NCI-H526 (cell line): ENCODE measurements around the gene VPS35.
A peak's percentile ranks its signal among the peaks of the same experiment; 100 is the strongest.
"Not testable (repeated sequence)": the region's sequence is repeated elsewhere in the genome, so short reads cannot be mapped to it uniquely, and the experiment has no call there.

Source experiments
- DNase-seq, 2 experiments: peaks; one replicate each; lab custom pipeline; 2025; lab: John Stamatoyannopoulos, UW

VPS35 gene

GRCh38 chr16:46658925-46659324, 30.1 kb downstream of the VPS35 start:
- DNase-seq, result no peak

GRCh38 chr16:46651305-46651704, 37.7 kb downstream of the VPS35 start:
- no peak for DNase-seq

GRCh38 chr16:46650254-46650623, 38.7 kb downstream of the VPS35 start:
- no peak for DNase-seq

- DNase-seq, result peak in 1 of 2 experiments; percentile 16
Measured at GRCh38 chr16:46649588-46650253, 39.3 kb downstream of the VPS35 start.

- DNase-seq, result no peak
Measured at GRCh38 chr16:46648656-46649055, 40.3 kb downstream of the VPS35 start.

GRCh38 chr16:46638947-46639925, 49.7 kb downstream of the VPS35 start:
- DNase-seq, result no peak

GRCh38 chr16:46632778-46633733, 55.9 kb downstream of the VPS35 start:
- peak in 1 of 2 experiments; percentile 43 for DNase-seq

- DNase-seq, result peak in 1 of 2 experiments; percentile 11
Measured at GRCh38 chr16:46629331-46630219, 59.4 kb downstream of the VPS35 start.

GRCh38 chr16:46627746-46628145, 61.2 kb downstream of the VPS35 start:
- DNase-seq, result no peak

- DNase-seq, result not testable (repeated sequence)
Measured at GRCh38 chr16:46626681-46627080, 62.3 kb downstream of the VPS35 start.

GRCh38 chr16:46624862-46625261, 64.1 kb downstream of the VPS35 start:
- not testable (repeated sequence) for DNase-seq

GRCh38 chr16:46623707-46624106, 65.3 kb downstream of the VPS35 start:
- not testable (repeated sequence) for DNase-seq

- not testable (repeated sequence) for DNase-seq
Measured at GRCh38 chr16:46623246-46623645, 65.7 kb downstream of the VPS35 start.

- no peak for DNase-seq
Measured at GRCh38 chr16:46621934-46622676, 66.9 kb downstream of the VPS35 start.

- peak; percentile 62 to 86 for DNase-seq
Measured at GRCh38 chr16:46621006-46621933, 67.7 kb downstream of the VPS35 start, which contains the start of gene SHCBP1. Gene SHCBP1, minus strand, starts transcription at chr16:46621379. Its CDS starts 20 bp downstream, at chr16:46621359.

GRCh38 chr16:46620266-46621005, 68.5 kb downstream of the VPS35 start:
- DNase-seq, result no peak

- DNase-seq, result no peak
Measured at GRCh38 chr16:46618516-46618915, 70.5 kb downstream of the VPS35 start.

GRCh38 chr16:46614006-46614405, 75.0 kb downstream of the VPS35 start:
- no peak for DNase-seq
